ENCODE results near the gene HOXD12. TPM values are rescaled to one million over a fixed set of nuclear protein-coding genes. Genes with fewer than 3 reads are reported as not detected.

Gene HOXD12
- total RNA-seq, 1 experiment from 2014 or later: 0.13 TPM

DNA sequence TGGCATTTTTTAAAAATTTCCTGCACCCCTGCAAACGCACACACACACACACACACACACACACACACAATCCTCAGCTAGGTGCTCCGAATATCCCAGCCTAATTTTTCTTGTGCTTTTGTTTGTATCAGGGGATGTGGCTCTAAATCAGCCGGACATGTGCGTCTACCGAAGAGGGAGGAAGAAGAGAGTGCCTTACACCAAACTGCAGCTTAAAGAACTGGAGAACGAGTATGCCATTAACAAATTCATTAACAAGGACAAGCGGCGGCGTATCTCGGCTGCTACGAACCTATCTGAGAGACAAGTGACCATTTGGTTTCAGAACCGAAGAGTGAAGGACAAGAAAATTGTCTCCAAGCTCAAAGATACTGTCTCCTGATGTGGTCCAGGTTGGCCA lies 5.2 kb upstream of the HOXD12 start:
- Histone ChIP-seq H3K36me3 (ENCODE audit: control insufficient read depth, insufficient read depth, low read length) (no peaks in the 10 kb centered on the region), H3K9me3 (ENCODE audit: control insufficient read depth, insufficient read depth, low read depth, low read length) (no peaks in the 10 kb centered on the region), H3K4me3 (ENCODE audit: low read depth in 2 of 2, low read length in 2 of 2) (no peak overlapping the region), H3K27me3 (ENCODE audit: control insufficient read depth, insufficient read depth, low read length) (peaks cover 11% of the 10 kb centered on the region), H3K27ac (ENCODE audit: low read length) (no peak overlapping the region), H3K4me1 (ENCODE audit: control insufficient read depth, insufficient read depth, low read length) (peaks cover 13% of the 10 kb centered on the region)
- TF ChIP-seq, protein P1, sequence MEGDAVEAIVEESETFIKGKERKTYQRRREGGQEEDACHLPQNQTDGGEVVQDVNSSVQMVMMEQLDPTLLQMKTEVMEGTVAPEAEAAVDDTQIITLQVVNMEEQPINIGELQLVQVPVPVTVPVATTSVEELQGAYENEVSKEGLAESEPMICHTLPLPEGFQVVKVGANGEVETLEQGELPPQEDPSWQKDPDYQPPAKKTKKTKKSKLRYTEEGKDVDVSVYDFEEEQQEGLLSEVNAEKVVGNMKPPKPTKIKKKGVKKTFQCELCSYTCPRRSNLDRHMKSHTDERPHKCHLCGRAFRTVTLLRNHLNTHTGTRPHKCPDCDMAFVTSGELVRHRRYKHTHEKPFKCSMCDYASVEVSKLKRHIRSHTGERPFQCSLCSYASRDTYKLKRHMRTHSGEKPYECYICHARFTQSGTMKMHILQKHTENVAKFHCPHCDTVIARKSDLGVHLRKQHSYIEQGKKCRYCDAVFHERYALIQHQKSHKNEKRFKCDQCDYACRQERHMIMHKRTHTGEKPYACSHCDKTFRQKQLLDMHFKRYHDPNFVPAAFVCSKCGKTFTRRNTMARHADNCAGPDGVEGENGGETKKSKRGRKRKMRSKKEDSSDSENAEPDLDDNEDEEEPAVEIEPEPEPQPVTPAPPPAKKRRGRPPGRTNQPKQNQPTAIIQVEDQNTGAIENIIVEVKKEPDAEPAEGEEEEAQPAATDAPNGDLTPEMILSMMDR (IDR thresholded peaks at IDR 0.05): no peak
- in situ Hi-C loops (cut with HindIII; ENCODE audit: low pct_unique_long_range_greater_than_20kb, low sequenced_read_pairs): no loop called here
- ChIA-PET CTCF (no interaction called here), POLR2A (no interaction called here)
- no TSS peak for BruUV-seq (replicated peaks)
- DNase-seq (ENCODE audit: low read depth, low spot score) (no peak), ATAC-seq (no peak)
- intact Hi-C loops (cut with micrococcal nuclease; ENCODE audit: unreplicated experiment): no loop called here

DNA sequence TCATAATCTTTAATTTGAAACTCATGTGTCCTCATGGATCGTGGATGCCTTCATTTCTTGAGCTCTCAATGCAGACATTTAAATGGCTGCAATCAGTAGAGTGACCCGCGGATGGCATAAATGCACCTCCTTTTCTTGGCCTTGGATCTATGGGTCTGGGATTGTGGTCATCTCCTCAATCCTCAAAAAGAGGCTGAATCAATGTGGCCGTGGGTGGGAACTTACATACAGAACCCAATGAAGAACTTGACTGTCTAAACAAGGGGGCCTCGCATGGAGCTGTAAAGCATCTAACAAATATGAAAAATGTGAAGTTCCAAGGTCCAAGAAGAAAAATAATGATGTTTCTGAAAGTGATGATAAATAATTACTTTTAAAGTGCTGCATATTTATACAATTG lies 4.2 kb upstream of the HOXD12 start:
- in situ Hi-C loops (cut with HindIII; ENCODE audit: low pct_unique_long_range_greater_than_20kb, low sequenced_read_pairs): no loop called here
- no peak overlapping the region for H3K27ac ChIP-seq (ENCODE audit: low read length)
- no peaks in the 10 kb centered on the region for H3K9me3 ChIP-seq (ENCODE audit: control insufficient read depth, insufficient read depth, low read depth, low read length)
- no peak for DNase-seq (ENCODE audit: low read depth, low spot score)
- intact Hi-C loops (cut with micrococcal nuclease; ENCODE audit: unreplicated experiment): loop anchor here (5.0 kb wide), 3 partner anchors 843 to 1398 kb away; no protein-coding TSS in a partner anchor
- POLR2A ChIA-PET: no interaction called here
- H3K27me3 ChIP-seq (ENCODE audit: control insufficient read depth, insufficient read depth, low read length): peaks cover 5% of the 10 kb centered on the region
- CTCF ChIA-PET: no interaction called here
- H3K4me1 ChIP-seq (ENCODE audit: control insufficient read depth, insufficient read depth, low read length): peaks cover 13% of the 10 kb centered on the region
- no peak for ATAC-seq
- TF ChIP-seq POLR2AphosphoS5 (IDR thresholded peaks at IDR 0.05; ENCODE audit: low read depth, low read length): no peak
- TF ChIP-seq, protein P1 (IDR thresholded peaks at IDR 0.05): no peak
- TF ChIP-seq, protein P2, sequence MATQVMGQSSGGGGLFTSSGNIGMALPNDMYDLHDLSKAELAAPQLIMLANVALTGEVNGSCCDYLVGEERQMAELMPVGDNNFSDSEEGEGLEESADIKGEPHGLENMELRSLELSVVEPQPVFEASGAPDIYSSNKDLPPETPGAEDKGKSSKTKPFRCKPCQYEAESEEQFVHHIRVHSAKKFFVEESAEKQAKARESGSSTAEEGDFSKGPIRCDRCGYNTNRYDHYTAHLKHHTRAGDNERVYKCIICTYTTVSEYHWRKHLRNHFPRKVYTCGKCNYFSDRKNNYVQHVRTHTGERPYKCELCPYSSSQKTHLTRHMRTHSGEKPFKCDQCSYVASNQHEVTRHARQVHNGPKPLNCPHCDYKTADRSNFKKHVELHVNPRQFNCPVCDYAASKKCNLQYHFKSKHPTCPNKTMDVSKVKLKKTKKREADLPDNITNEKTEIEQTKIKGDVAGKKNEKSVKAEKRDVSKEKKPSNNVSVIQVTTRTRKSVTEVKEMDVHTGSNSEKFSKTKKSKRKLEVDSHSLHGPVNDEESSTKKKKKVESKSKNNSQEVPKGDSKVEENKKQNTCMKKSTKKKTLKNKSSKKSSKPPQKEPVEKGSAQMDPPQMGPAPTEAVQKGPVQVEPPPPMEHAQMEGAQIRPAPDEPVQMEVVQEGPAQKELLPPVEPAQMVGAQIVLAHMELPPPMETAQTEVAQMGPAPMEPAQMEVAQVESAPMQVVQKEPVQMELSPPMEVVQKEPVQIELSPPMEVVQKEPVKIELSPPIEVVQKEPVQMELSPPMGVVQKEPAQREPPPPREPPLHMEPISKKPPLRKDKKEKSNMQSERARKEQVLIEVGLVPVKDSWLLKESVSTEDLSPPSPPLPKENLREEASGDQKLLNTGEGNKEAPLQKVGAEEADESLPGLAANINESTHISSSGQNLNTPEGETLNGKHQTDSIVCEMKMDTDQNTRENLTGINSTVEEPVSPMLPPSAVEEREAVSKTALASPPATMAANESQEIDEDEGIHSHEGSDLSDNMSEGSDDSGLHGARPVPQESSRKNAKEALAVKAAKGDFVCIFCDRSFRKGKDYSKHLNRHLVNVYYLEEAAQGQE (IDR thresholded peaks at IDR 0.05; ENCODE audit: insufficient read depth in 1 of 2, low read depth in 2 of 2, low read length in 1 of 2): no peak
- TF ChIP-seq TCF7L2 (IDR thresholded peaks at IDR 0.05; ENCODE audit: low read depth, low read length): no peak
- no peak for TF ChIP-seq SIN3A (IDR thresholded peaks at IDR 0.05; ENCODE audit: borderline replicate concordance, insufficient read depth, low read depth, low read length)
- no peaks in the 10 kb centered on the region for H3K36me3 ChIP-seq (ENCODE audit: control insufficient read depth, insufficient read depth, low read length)
- H3K4me3 ChIP-seq (ENCODE audit: low read depth in 2 of 2, low read length in 2 of 2): no peak overlapping the region
- no TSS peak for BruUV-seq (replicated peaks)

All from Panc1 (cell line).